H54 (cell line): Measurements from ENCODE around the gene EDC4.

Experiments used
- DNase-seq: peaks from one replicate; pipeline ENCODE4 v3.0.0; 2011; ENCODE audit warnings: low spot score, mixed read lengths; ENCODE audit not compliant: insufficient read length
- FAIRE-seq: peaks from 3 replicates; lab custom pipeline; 2011; peaks lifted over from hg19 to GRCh38; lab: Jason Lieb, UNC
- POLR2A ChIP-seq: IDR thresholded peaks from 2 replicates; pipeline ENCODE4 v1.6.1; 2011; ENCODE audit warnings: low read depth, mild to moderate bottlenecking, low read length

EDC4 gene

DNA sequence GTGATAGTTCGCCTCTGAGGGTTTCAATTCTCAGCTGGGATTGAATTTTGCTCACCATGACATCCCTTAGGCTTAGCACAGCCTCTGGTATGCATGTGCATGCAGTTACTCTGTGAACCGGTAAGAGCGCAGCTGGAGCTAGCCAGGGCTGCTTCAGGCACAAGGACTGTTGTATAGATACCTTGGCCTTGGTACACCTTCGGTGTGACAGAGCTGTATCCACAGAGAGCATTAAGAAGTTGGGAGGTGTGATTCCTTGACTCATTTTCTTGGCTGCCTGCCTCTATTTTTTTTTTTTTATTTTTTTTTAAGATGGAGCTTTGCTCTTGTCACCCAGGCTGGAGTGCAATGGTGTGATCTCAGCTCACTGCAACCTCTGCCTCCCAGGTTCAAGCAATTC lies 28.4 kb upstream of the EDC4 start:
- TF ChIP-seq POLR2A, result no peak
- FAIRE-seq (no peak), DNase-seq (no peak)

DNA sequence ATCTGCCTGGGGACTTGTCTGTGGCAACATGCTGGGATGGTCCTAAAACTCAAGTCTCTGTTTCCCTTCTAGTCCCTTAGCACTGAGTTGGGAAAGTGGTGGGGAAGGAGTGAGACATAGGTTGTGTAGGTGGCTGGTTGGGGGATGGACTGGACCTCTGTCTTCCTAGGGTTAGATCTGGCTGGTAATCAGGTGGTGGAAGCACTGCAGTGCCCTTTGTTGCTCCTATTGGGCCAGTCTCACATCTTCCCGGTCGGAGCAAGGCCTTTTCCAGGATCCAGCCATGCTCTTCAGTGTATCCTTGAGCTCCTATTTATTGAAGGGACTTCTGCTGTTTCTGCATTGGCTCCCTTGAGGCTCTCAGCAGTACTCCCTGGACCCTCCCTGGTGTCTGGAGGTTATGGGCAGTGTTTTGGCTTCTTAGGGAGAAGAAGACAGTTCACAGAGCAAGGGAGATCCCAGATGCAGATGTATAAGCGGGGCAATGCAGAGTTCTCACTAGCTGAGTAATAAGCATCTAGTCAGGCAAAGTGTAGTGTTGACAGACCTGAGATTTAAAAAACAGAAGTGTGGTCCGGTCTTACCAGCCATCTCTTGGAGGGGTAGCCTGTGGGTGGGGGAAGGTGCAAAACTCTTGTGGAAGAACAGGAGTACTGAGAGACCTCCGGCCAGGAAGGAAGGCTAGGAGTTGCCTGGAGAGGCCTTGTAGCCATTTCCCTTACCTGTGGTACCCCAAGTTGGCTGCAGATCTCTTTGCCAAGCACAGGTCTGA lies 27.4 kb upstream of the EDC4 start:
- DNase-seq, result no peak
- no peak for TF ChIP-seq POLR2A
- no peak for FAIRE-seq

DNA sequence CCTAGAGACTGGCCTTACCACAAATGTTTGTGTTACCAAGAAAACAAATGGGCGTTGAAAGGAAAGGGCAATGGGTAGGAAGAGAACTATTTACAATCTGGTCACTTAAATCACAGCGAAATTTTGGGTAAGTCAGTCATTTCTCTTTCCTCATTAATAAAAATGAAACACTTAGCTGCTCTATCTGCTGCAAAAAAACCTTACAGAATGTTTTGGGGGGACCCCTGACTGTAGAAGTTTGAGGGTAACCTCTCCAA lies 26.9 kb upstream of the EDC4 start:
- TF ChIP-seq POLR2A, result no peak
- DNase-seq (no peak), FAIRE-seq (no peak)

DNA sequence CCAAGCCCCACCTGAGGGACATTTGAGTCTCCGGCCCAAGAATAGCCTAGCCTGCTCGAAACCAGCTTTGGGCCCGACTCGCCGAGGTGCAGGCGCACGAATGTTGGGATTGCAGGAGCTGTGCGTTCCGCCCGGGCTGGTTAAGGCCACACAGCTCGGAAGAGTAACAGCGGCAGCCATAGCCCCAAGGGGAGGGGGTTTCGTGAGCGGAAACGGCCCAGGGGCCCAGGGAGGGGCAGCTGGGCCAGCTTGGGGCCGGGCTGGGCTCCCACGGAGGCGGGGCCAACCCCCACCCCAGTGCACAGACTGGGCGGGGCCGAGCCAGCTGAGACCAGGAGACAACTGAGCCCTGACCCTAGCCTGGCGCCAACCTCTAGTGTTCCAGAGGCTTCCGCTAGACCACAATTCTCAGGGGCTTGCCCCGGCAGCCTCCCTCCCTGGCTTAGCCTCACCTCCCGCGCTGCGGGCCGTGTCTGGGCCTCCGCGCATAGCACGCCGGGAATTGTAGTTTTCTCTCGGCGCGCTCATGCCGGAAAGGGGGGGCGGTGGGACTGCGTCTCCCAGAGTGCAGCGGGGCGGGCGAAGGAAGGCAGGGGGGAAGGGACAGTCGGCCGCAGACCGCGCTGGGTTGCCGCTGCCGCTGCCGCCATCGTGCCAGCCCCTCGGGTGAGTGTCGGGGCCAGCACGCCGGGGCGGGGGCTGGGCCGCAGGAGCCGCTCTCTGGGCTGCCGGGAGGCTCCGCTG lies 26.4 kb upstream of the EDC4 start, which contains the start of gene NUTF2:
Gene NUTF2 (plus strand): TSS at position 614 of the 744 bp plus-strand sequence. CDS start 18,198 bp downstream, outside the sequence.
- FAIRE-seq (no peak), DNase-seq (peak; percentile 87)
- TF ChIP-seq POLR2A, result peak; percentile 40

DNA sequence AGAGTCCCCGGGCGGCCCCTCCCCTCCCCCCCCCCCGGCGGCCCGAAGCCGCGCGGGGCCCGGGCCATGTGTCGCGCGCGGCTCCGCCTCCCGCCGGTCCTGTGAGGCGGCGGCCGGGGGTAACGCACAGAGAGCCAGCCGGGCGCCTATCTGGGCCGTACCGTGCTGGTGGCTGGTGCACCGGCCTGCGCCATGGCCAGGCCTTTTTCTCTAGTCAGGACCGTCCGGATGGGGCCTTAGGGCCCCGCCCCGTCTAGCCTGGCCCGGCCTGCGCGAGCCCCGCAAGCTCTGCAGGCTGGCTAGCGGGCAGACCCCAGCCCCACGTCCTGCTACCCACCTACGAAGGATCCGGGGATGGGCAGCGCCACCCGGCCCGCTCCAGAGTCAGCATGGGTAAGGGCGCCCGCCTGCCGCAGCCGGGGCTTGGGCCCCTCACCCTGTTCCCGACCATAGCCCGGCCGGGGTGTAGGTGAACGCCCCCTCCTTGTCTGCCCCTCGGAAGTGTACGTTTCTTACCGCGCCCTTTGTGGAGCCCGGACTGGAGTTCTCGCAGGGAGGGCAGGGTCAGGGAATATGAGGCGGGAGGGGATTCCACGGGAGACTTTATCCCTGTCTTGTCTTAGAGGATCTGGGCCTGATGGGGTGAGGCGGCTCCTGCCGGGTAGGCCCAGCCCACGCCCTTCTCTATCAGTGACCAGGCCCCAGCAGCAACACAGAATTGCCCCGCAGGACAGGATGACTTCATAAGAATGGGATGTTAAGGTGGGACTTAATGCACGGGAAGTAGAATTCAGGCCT lies 25.6 kb upstream of the EDC4 start, which contains the start of gene CENPT:
Gene CENPT (minus strand): TSS at position 630 of the 798 bp plus-strand sequence. CDS start 13,834 bp downstream, outside the sequence.
- peak; percentile 75 for DNase-seq
- no peak for FAIRE-seq
- no peak for TF ChIP-seq POLR2A

DNA sequence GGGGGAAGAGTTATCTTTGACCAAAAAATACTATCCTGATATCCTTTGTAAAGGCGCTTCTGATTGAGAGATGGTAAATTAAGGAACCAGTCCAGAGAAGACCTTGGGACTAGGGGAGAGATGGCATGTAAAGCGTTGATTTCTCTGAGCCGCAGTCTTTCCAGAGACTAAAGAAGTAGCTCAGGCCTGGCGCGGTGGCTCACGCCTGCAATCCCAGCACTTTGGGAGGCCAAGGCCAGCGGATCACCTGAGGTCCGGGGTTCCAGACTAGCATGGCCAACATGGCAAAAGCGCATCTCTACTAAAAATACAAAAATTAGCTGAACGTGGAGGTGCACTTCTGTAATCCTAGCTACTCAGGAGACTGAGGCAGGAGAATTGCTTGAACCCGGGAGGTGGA lies 24.7 kb upstream of the EDC4 start:
- no peak for FAIRE-seq
- no peak for DNase-seq
- no peak for TF ChIP-seq POLR2A

DNA sequence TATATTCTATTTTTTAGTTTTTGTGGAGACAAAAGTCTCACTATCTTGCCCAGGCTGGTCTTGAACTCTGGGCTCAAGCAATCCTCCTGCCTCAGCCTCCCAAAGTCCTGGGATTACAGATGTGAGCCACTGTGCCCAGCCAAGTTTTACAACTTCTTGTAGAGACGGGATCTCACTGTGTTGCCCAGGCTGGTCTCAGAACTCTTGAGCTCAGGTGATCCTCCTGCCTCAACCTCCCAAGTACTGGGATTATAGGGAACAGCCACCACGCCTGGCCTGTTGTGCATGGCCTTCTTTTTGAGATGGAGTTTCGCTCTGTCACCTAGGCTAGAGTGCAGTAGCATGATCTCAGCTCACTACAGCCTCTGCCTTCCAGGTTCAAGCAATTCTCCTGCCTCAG lies 19.2 kb upstream of the EDC4 start:
- TF ChIP-seq POLR2A, result no peak
- FAIRE-seq, result no peak

DNA sequence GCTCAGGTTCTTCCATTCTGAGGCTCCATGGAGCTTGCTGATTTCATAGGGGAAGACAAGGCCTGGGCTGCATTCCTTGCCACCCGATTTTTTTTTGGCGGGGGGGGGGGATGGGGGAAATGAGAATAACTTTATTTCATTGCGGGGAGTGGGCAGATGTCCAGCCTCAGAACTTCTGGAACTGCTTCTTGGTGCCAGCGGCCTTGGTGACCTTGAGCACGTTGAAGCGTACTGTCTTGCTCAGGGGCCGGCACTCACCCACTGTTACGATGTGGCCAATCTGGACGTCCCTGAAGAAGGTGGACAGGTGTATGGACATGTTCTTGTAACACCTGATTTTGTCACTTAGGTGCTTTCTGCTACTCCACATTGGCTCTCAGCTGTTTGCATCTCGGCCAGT lies 17.1 kb upstream of the EDC4 start:
- DNase-seq (no peak), FAIRE-seq (no peak)
- no peak for TF ChIP-seq POLR2A

More for the DNA sequence above, 19.2 kb upstream of the EDC4 start:
- DNase-seq, result no peak

DNA sequence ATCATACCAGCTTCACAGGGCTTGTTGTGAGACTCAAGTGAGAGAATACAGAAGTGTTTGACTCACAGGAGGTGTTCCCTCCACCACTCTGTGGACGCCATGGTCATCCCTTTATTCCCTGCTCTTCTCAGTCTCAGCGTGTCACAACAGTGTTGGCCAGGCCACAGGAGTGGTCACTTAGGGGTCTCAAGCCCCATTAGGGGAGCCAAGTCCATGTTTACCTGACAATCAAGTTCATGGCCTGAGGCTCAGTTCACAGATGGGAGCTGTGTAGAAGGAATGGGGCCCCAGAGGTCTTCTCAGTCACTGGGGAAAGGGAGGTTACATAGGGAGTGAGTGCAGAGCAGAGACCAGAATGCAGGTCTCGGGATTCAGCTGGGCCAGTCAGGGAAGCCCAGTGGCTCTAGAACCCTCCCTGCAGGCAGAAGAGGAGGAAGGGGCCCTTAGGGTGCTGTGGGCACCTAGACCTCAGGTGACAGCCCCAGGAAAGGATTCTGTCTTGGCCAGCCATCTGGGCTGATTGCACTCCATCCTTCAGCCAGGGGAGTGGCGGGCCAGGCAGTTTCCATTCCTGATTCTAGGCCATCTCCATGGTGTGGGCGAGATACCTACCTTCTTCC lies 15.8 kb upstream of the EDC4 start:
- TF ChIP-seq POLR2A, result no peak
- DNase-seq (no peak), FAIRE-seq (no peak)

DNA sequence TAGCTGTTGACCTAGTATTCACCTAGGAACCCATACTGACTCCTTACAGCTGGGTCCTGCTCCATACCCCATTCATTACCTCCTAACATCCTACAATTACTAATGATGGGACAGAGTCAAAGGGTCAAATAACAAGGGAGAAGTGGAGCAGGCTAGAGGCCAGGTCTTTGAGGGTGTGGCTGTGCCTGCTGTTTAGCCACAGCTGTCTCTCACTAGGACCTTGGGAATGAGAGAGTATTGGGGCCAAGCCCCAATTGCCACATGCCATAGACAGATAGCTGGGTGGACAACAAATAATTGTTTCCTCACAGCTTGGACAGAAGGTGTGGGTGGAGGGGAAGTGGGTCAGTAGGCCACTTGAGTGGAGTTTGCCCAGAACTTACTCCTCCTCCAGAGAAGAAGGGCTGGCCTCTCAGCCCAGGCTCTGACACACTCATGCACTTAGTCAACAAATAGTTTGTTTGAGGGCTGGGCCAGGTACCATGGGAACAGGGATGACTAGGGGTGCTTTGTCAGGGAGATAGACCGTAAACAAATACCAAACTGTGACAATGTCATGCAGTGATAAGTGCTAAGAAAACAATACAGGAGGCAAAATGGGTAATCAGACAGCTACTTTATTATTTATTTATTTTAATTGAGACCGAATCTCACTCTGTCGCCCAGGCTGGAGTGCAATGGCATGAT lies 15.2 kb upstream of the EDC4 start:
- FAIRE-seq (peak; percentile 53), DNase-seq (peak; percentile 75)
- TF ChIP-seq POLR2A, result no peak

DNA sequence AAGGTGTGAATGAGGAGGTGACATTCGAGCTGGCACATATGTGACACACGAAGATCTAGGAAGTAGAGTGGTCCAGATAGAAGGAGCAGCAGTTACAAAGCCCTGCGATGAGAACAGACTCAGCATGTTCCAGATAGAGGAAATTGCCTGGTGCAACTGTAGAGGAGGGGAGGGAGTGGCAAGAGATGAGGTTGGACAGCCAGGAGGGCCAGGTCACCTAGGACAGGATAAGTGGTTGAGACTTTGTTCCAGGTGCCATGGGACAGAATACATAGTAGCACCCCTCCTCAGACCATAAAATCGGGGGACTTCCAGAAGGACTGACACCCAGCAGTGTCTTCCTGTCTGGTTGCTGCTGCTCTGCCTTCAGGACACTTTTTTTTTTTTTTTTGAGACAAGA lies 14.4 kb upstream of the EDC4 start:
- no peak for FAIRE-seq
- TF ChIP-seq POLR2A, result no peak
- DNase-seq, result no peak

DNA sequence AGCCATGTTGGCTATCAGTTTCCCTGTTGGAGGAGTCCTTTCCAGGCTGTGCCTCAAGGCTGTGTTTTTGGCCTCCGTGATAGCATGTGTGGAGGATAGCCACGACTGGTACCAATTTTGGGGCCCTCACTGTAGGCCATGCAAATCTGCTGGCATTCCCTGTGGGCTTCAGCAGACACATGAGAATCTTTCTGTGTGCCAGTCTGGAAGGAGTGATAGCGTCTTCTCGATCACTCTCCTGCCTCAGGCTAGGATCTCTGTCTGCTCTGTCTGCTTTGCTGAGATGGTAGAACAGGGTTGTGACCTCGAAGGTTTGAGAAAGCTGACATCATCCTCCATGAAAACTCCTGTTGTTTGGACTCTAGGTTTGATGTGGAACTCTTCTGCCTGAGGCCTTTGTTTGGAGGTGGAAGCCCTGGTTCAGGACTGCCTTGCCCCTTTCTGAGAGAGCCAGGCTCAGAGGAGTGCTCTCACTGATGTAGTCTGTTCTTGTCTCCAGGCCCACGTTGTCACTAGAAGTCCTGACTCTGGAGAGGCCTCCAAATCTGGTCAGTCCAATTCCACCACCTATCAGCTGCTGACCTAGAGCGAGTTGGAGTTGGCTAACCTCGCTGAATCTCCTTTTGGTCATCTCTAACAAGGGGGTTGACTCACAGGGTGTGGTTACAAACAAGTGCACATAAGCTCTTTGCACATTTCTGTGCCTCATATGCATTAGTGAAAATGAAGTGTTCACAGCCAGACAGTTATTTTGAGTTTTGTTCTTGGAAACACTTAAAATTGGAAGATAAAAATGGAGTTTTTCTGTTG lies 12.1 kb upstream of the EDC4 start:
- TF ChIP-seq POLR2A, result no peak
- no peak for DNase-seq
- FAIRE-seq, result no peak
